B cell (primary cell): ENCODE measurements around the gene UNC5C. TPM values are rescaled to one million over a fixed set of nuclear protein-coding genes. Genes with fewer than 3 reads are reported as not detected.

Experiments used
- ATAC-seq: fragments of 200-7000 bp; cut with Tn5 transposase; one replicate; pipeline ENCODE4 v1.10.0; 2021; ENCODE audit warnings: low read depth, mild to moderate bottlenecking, moderate number of reproducible peaks, moderate library complexity
- CTCF ChIA-PET: fragments of 350-600 bp; sonication (Branson Sonifier 250); formaldehyde crosslinking; loops from one replicate; lab custom pipeline; 2021; ENCODE audit warnings: antibody characterized with exemption, inconsistent platforms; lab: Charles Lee
- POLR2A ChIA-PET: fragments of 350-600 bp; sonication (Branson Sonifier 250); formaldehyde crosslinking; loops from one replicate; lab custom pipeline; 2021; ENCODE audit warnings: antibody characterized with exemption; lab: Charles Lee
- DNase-seq: peaks from one replicate; pipeline ENCODE4 v3.0.0; 2013
- H2AFZ ChIP-seq: 2 replicates; pipeline ENCODE4 v1.6.1; 2012; ENCODE audit warnings: mild to moderate bottlenecking, low read depth, low read length; ENCODE audit not compliant: insufficient read depth, poor library complexity, severe bottlenecking
- H3K27ac ChIP-seq, 2 donors: 1 replicate in 1 of 2; 2 replicates in 1 of 2; pipeline ENCODE4 v1.5.1; 2012 to 2013; ENCODE audit warnings: low read length in 2 of 2, mild to moderate bottlenecking in 2 of 2, moderate library complexity in 1 of 2
- H3K27me3 ChIP-seq, 4 experiments: fragments of 200-600 bp in 1 of 4; sonication (generic) in 1 of 4; replicated peaks in 1 of 4; 1 replicate in 2 of 4; 2 replicates in 2 of 4; pipeline versions ENCODE4 v1.6.1 to v1.7.0; 2013 to 2016; ENCODE audit warnings: low read length in 3 of 4, mild to moderate bottlenecking in 2 of 4, mixed read lengths in 1 of 4, moderate library complexity in 1 of 4; ENCODE audit not compliant: insufficient read depth in 4 of 4, control insufficient read depth in 3 of 4; ENCODE audit errors: control extremely low read depth in 1 of 4
- H3K36me3 ChIP-seq, 2 experiments: replicated peaks in 1 of 2; 1 replicate in 1 of 2; 2 replicates in 1 of 2; pipeline versions ENCODE4 v1.6.1 to v1.7.1; 2013; ENCODE audit warnings: low read length in 1 of 2; ENCODE audit not compliant: insufficient read depth in 2 of 2, control insufficient read depth in 1 of 2; ENCODE audit errors: control extremely low read depth in 1 of 2, extremely low read depth in 1 of 2
- H3K4me1 ChIP-seq, 2 donors: fragments of 200-600 bp in 1 of 2; sonication (generic) in 1 of 2; 1 replicate in 1 of 2; 2 replicates in 1 of 2; pipeline versions ENCODE4 v1.5.1 to v1.6.1; 2013 to 2017; ENCODE audit warnings: low read length in 2 of 2; ENCODE audit not compliant: control insufficient read depth in 2 of 2, insufficient read depth in 2 of 2
- H3K4me2 ChIP-seq: replicated peaks from 2 replicates; pipeline ENCODE3; 2012; ENCODE audit warnings: mild to moderate bottlenecking, low read depth, low read length; ENCODE audit not compliant: poor library complexity, severe bottlenecking
- H3K4me3 ChIP-seq, 5 experiments: fragments of 200-600 bp in 1 of 5; sonication (generic) in 1 of 5; 1 replicate in 3 of 5; 2 replicates in 2 of 5; pipeline versions ENCODE4 v1.5.1 to v1.7.0; 2011 to 2016; ENCODE audit warnings: low read length in 4 of 5, mild to moderate bottlenecking in 4 of 5, low read depth in 2 of 5, control low read depth in 1 of 5, moderate library complexity in 1 of 5; ENCODE audit not compliant: insufficient read depth in 1 of 5; ENCODE audit errors: control extremely low read depth in 1 of 5, extremely low read depth in 1 of 5
- H3K79me2 ChIP-seq: fragments of 200-600 bp; sonication (generic); one replicate; pipeline ENCODE4 v1.6.0; 2016; ENCODE audit warnings: low read length; ENCODE audit not compliant: control insufficient read depth, insufficient read depth
- H3K9ac ChIP-seq: fragments of 200-600 bp; sonication (generic); 2 replicates; pipeline ENCODE4 v1.6.1; 2017; ENCODE audit warnings: mild to moderate bottlenecking, low read length, moderate library complexity
- H3K9me3 ChIP-seq, 3 donors: one replicate each; pipeline versions ENCODE4 v1.6.1 to v1.7.1; 2013; ENCODE audit warnings: low read length in 2 of 3; ENCODE audit not compliant: control insufficient read depth in 2 of 3, insufficient read depth in 1 of 3; ENCODE audit errors: control extremely low read depth in 1 of 3
- H4K20me1 ChIP-seq: 2 replicates; pipeline ENCODE4 v1.6.0; 2012; ENCODE audit warnings: mild to moderate bottlenecking, low read length; ENCODE audit not compliant: insufficient read depth, control insufficient read depth, poor library complexity, severe bottlenecking
- H3K27ac Mint-ChIP-seq: one replicate; pipeline ENCODE4 v1.8.0; 2021; ENCODE audit warnings: mixed read lengths
- H3K27me3 Mint-ChIP-seq: one replicate; pipeline ENCODE4 v1.8.0; 2021; ENCODE audit warnings: mixed read lengths
- H3K4me1 Mint-ChIP-seq: one replicate; pipeline ENCODE4 v1.8.0; 2021; ENCODE audit warnings: mixed read lengths
- H3K4me3 Mint-ChIP-seq: one replicate; pipeline ENCODE4 v1.8.0; 2021; ENCODE audit warnings: mixed read lengths
- H3K9me3 Mint-ChIP-seq: one replicate; pipeline ENCODE4 v1.8.0; 2022; ENCODE audit warnings: mixed read lengths; ENCODE audit not compliant: insufficient read depth
- EZH2 ChIP-seq: IDR thresholded peaks from 2 replicates; pipeline ENCODE4 v1.6.1; 2012; ENCODE audit warnings: borderline replicate concordance, low read depth, mild to moderate bottlenecking, moderate library complexity, low read length; ENCODE audit not compliant: insufficient read depth, poor library complexity, severe bottlenecking
- WGBS: methylation state at CpG from one replicate; pipeline ENCODE4 v1.1.5; 2013; ENCODE audit warnings: missing lambda C conversion rate; ENCODE audit not compliant: insufficient coverage; 5-methylcytosine and 5-hydroxymethylcytosine counted together
- intact Hi-C: fragments of 100-400 bp; cut with micrococcal nuclease; formaldehyde crosslinking; loops from one replicate; pipeline ENCODE4 v1.10.0; 2022
- polyA plus RNA-seq: library from polyadenylated mRNA; depleted of rRNA; stranded (reverse); fragments of >200 nt; gene quantifications from 2 replicates; pipeline ENCODE4 v1.2.3, GENCODE V29; 2012
- total RNA-seq, 2 donors: library from RNA; stranded (reverse); fragments of 120-200 nt in 1 of 2; gene quantifications; 1 replicate in 1 of 2; 2 replicates in 1 of 2; pipeline versions ENCODE4 v1.2.3 to v1.2.4, GENCODE V29; 2013 to 2022
- TF ChIP-seq, protein P1 (sequence below): fragments of 200-600 bp; IDR thresholded peaks from one replicate; pipeline ENCODE4 v1.8.0; 2022; ENCODE audit warnings: antibody characterized with exemption, mild to moderate bottlenecking

The UNC5C gene
- total and polyA plus RNA-seq, 2 donors (not counting 1 experiment from before 2014, with no cell fraction given) = not detected

DNA sequence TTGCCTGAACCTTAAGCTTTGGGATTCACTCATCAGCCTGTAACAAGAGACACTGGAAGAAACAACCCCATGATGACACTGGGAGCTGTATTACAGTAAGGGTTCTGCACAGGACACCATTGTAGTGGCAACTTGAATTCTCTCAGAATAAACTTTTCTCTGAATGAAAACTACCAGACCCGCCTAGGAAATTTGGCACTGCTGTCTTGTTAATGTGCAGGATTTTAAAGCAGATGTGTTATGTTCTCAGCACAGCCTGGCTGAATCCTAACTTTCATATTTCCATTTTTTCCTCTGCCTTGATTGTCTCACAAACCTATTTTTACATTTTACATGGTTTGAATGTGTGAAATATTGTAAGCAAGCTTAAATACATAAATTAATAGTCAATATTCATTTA lies 253.6 kb downstream of the UNC5C start:
- POLR2A ChIA-PET = no interaction called here
- no peaks in the 10 kb centered on the region for H4K20me1 ChIP-seq
- CTCF ChIA-PET = no interaction called here
- H3K4me3 ChIP-seq = no peak overlapping the region
- H2AFZ ChIP-seq = no peak overlapping the region
- H3K4me3 Mint-ChIP-seq = no peak overlapping the region
- intact Hi-C loops = no loop called here
- no peaks in the 10 kb centered on the region for H3K9me3 ChIP-seq
- H3K9me3 Mint-ChIP-seq = no peaks in the 10 kb centered on the region
- H3K79me2 ChIP-seq = no peaks in the 10 kb centered on the region
- no peak overlapping the region for H3K4me2 ChIP-seq
- no peak for ATAC-seq
- no peaks in the 10 kb centered on the region for H3K27me3 ChIP-seq
- H3K4me1 Mint-ChIP-seq = no peaks in the 10 kb centered on the region
- TF ChIP-seq, protein P1, sequence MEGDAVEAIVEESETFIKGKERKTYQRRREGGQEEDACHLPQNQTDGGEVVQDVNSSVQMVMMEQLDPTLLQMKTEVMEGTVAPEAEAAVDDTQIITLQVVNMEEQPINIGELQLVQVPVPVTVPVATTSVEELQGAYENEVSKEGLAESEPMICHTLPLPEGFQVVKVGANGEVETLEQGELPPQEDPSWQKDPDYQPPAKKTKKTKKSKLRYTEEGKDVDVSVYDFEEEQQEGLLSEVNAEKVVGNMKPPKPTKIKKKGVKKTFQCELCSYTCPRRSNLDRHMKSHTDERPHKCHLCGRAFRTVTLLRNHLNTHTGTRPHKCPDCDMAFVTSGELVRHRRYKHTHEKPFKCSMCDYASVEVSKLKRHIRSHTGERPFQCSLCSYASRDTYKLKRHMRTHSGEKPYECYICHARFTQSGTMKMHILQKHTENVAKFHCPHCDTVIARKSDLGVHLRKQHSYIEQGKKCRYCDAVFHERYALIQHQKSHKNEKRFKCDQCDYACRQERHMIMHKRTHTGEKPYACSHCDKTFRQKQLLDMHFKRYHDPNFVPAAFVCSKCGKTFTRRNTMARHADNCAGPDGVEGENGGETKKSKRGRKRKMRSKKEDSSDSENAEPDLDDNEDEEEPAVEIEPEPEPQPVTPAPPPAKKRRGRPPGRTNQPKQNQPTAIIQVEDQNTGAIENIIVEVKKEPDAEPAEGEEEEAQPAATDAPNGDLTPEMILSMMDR = no peak
- no peak for TF ChIP-seq EZH2
- no peak overlapping the region for H3K27ac ChIP-seq
- no CpG with 5 or more reads among the region's 1 CpG for WGBS
- no peaks in the 10 kb centered on the region for H3K4me1 ChIP-seq
- H3K9ac ChIP-seq = no peak overlapping the region
- no peaks in the 10 kb centered on the region for H3K27me3 Mint-ChIP-seq
- DNase-seq = no peak
- H3K27ac Mint-ChIP-seq = no peak overlapping the region
- H3K36me3 ChIP-seq = no peaks in the 10 kb centered on the region

DNA sequence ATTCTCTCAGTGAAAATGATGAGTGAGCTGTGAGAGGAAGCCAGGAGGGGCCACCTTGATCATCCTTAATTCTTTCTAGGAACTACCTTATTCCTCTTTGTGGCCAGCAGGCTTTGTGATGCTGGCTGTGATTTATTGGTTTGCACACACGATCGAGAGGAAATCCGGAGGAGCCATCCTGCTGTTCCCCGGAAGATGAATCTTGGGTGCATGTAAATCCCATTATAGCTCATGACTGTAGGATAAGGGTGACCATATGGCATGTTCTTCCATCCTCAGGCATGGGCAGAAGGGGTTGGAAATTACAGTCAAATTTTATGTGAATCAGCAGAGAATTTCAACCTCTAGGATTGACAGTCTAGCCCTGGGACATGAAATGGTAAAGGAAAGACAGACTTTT lies 254.5 kb downstream of the UNC5C start:
- WGBS = 95% methylated on average over 4 of the region's 4 CpGs
- intact Hi-C loops = no loop called here
- no peak for ATAC-seq
- Mint-ChIP-seq H3K4me1 (no peaks in the 10 kb centered on the region), H3K4me3 (no peak overlapping the region), H3K9me3 (no peaks in the 10 kb centered on the region), H3K27me3 (no peaks in the 10 kb centered on the region), H3K27ac (no peak overlapping the region)
- Histone ChIP-seq H3K9ac (no peak overlapping the region), H3K4me3 (no peak overlapping the region), H4K20me1 (no peaks in the 10 kb centered on the region), H3K27ac (no peak overlapping the region), H3K36me3 (no peaks in the 10 kb centered on the region), H2AFZ (no peak overlapping the region), H3K4me2 (no peak overlapping the region), H3K79me2 (no peaks in the 10 kb centered on the region), H3K27me3 (no peaks in the 10 kb centered on the region), H3K4me1 (no peaks in the 10 kb centered on the region), H3K9me3 (no peaks in the 10 kb centered on the region)
- DNase-seq = no peak
- POLR2A ChIA-PET = no interaction called here
- no peak for TF ChIP-seq EZH2
- TF ChIP-seq, protein P1 = no peak
- CTCF ChIA-PET = no interaction called here
